Neuronal stem cell (in vitro differentiated cells): ENCODE data around the gene AP2A1.

Experiments
- DNase-seq: peaks from one replicate; pipeline ENCODE4 v3.0.0-alpha.2; 2013; ENCODE audit warnings: low spot score
- H2AFZ ChIP-seq: one replicate; pipeline ENCODE4 v1.6.1; 2013; ENCODE audit warnings: mild to moderate bottlenecking, low read length, inconsistent platforms
- H2AK5ac ChIP-seq: 2 replicates; pipeline ENCODE4 v1.6.1; 2013; ENCODE audit warnings: low read depth, mild to moderate bottlenecking, inconsistent platforms, low read length, moderate library complexity, mixed read lengths
- H2BK120ac ChIP-seq: 2 replicates; pipeline ENCODE4 v1.6.1; 2013; ENCODE audit warnings: low read depth, mild to moderate bottlenecking, inconsistent platforms, low read length, moderate library complexity, mixed read lengths
- H2BK12ac ChIP-seq: one replicate; pipeline ENCODE4 v1.6.1; 2013; ENCODE audit warnings: low read length, inconsistent platforms
- H2BK15ac ChIP-seq: 2 replicates; pipeline ENCODE4 v1.6.1; 2013; ENCODE audit warnings: mild to moderate bottlenecking, low read length, inconsistent platforms, mixed read lengths
- H2BK5ac ChIP-seq: one replicate; pipeline ENCODE4 v1.6.1; 2013; ENCODE audit warnings: inconsistent platforms, mild to moderate bottlenecking, low read length, moderate library complexity
- H3K14ac ChIP-seq: one replicate; pipeline ENCODE4 v1.6.1; 2013; ENCODE audit warnings: low read length, inconsistent platforms
- H3K18ac ChIP-seq: 2 replicates; pipeline ENCODE4 v1.6.1; 2013; ENCODE audit warnings: low read length, inconsistent platforms
- H3K23ac ChIP-seq: 2 replicates; pipeline ENCODE4 v1.6.1; 2013; ENCODE audit warnings: low read depth, mild to moderate bottlenecking, mixed read lengths, low read length, inconsistent platforms; ENCODE audit not compliant: poor library complexity
- H3K27ac ChIP-seq: replicated peaks from 3 replicates; pipeline ENCODE4 v1.5.1; 2013; ENCODE audit warnings: low read length, inconsistent platforms
- H3K27me3 ChIP-seq, 3 experiments: 2 replicates each; pipeline ENCODE4 v1.6.1; 2013; ENCODE audit warnings: low read length in 3 of 3, mild to moderate bottlenecking in 2 of 3, inconsistent platforms in 1 of 3, low read depth in 1 of 3, mixed read lengths in 1 of 3, moderate library complexity in 1 of 3; ENCODE audit not compliant: control insufficient read depth in 3 of 3, insufficient read depth in 3 of 3
- H3K36me3 ChIP-seq, 2 donors: replicated peaks in 1 of 2; 2 replicates each; pipeline ENCODE4 v1.6.1; 2013; ENCODE audit warnings: low read length in 2 of 2; ENCODE audit not compliant: control insufficient read depth in 2 of 2, insufficient read depth in 2 of 2
- H3K4ac ChIP-seq: 2 replicates; pipeline ENCODE4 v1.6.1; 2013; ENCODE audit warnings: inconsistent platforms, mild to moderate bottlenecking, low read length, moderate library complexity
- H3K4me1 ChIP-seq, 2 donors: 1 replicate in 1 of 2; 2 replicates in 1 of 2; pipeline ENCODE4 v1.6.1; 2013; ENCODE audit warnings: low read length in 2 of 2, low read depth in 1 of 2; ENCODE audit not compliant: control insufficient read depth in 2 of 2, insufficient read depth in 1 of 2
- H3K4me2 ChIP-seq: one replicate; pipeline ENCODE4 v1.6.1; 2013; ENCODE audit warnings: mild to moderate bottlenecking, low read length, inconsistent platforms; ENCODE audit not compliant: insufficient read depth, poor library complexity, severe bottlenecking
- H3K4me3 ChIP-seq, 2 donors: 2 replicates each; pipeline ENCODE4 v1.5.1; 2013; ENCODE audit warnings: low read length in 2 of 2, mild to moderate bottlenecking in 2 of 2, inconsistent platforms in 1 of 2, moderate library complexity in 1 of 2
- H3K79me1 ChIP-seq: one replicate; pipeline ENCODE4 v1.6.1; 2013; ENCODE audit warnings: low read depth, mild to moderate bottlenecking, inconsistent platforms, low read length, moderate library complexity
- H3K9ac ChIP-seq: one replicate; pipeline ENCODE4 v1.6.1; 2013; ENCODE audit warnings: mild to moderate bottlenecking, low read depth, low read length, inconsistent platforms; ENCODE audit not compliant: poor library complexity
- H3K9me3 ChIP-seq, 2 donors: replicated peaks in 1 of 2; 2 replicates each; pipeline versions ENCODE3 to v1.6.1; 2013; ENCODE audit warnings: low read length in 2 of 2, mild to moderate bottlenecking in 2 of 2, inconsistent platforms in 1 of 2, low read depth in 1 of 2, mixed read lengths in 1 of 2, moderate library complexity in 1 of 2; ENCODE audit not compliant: control insufficient read depth in 2 of 2, insufficient read depth in 1 of 2
- H4K8ac ChIP-seq: one replicate; pipeline ENCODE4 v1.6.1; 2013; ENCODE audit warnings: low read depth, mild to moderate bottlenecking, inconsistent platforms, low read length, moderate library complexity
- H4K91ac ChIP-seq: one replicate; pipeline ENCODE4 v1.6.1; 2013; ENCODE audit warnings: low read length, low read depth, mild to moderate bottlenecking, inconsistent platforms; ENCODE audit not compliant: poor library complexity
- WGBS, 2 donors: extraction: QIAGEN DNeasy Blood & Tissue Kit; methylation state at CpG; one replicate each; pipeline ENCODE4 v1.1.7; 2013; ENCODE audit warnings: missing lambda C conversion rate in 2 of 2, mixed read lengths in 1 of 2; ENCODE audit not compliant: insufficient read length in 2 of 2, insufficient replicate concordance in 1 of 2; ENCODE audit errors: extremely low coverage in 2 of 2; 5-methylcytosine and 5-hydroxymethylcytosine counted together

Gene AP2A1

DNA sequence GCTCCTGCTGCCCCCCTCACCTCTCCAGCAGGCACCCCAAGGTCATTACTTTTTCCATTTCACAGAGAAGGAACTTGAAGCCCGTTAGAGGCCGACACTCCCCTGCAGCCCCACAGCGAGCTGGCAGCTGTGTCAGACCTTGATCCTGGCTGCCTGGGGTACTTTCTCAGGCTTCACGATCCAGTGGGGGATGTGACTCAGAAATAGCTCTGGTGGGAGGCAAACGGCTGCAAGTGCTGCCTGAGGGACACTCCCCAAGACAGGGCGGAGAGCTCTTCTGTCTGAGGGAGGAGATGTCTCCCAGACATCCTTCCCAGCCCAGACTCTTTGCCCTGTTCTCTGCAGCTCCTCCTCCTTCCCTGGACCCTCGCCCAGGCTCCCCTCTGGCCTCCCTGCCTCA, 8.5 kb upstream of the AP2A1 start:
- WGBS, 2 donors: no CpG with 5 or more reads among the region's 7 CpGs

DNA sequence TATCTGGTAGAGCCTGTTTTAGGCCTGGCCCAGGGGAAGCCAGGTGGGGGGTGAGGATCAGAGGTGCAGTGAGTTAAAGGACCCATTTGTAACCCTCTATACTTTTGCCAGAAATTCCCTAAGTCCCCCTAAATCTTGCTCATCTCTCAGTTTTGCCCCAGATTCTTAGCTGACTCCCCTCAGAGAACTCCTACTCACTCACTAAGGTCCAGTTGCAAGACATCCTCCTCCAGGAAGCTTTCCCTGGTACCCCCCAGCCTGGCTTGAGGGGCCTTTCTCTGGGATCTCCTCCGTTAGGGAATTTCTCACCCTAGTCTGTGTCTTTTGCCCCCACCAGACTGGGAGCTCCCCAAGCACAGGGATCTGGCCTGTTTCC, 5.6 kb upstream of the AP2A1 start:
- peaks cover 0 to 6% (median 0%) of the 10 kb centered on the region in 3 experiments for H3K27me3 ChIP-seq
- no peak overlapping the region for H2BK5ac ChIP-seq
- no CpG with 5 or more reads among the region's 1 CpG for WGBS, 2 donors
- H3K9me3 ChIP-seq: peaks cover 0 to under 1% of the 10 kb centered on the region in 2 donors
- H2AFZ ChIP-seq: peak overlapping the region; percentile 66
- H3K23ac ChIP-seq: no peak overlapping the region
- H3K4me1 ChIP-seq: peaks cover 2 to 6% of the 10 kb centered on the region in 2 donors
- H3K4ac ChIP-seq: no peak overlapping the region
- H3K4me2 ChIP-seq: no peak overlapping the region
- no peaks in the 10 kb centered on the region for H3K79me1 ChIP-seq
- no peak overlapping the region for H3K14ac ChIP-seq
- H3K9ac ChIP-seq: no peak overlapping the region
- H2BK120ac ChIP-seq: no peak overlapping the region
- no peak for DNase-seq
- no peak overlapping the region for H2AK5ac ChIP-seq
- no peak overlapping the region for H3K4me3 ChIP-seq
- no peak overlapping the region for H3K18ac ChIP-seq
- no peak overlapping the region for H2BK12ac ChIP-seq
- H3K27ac ChIP-seq: no peak overlapping the region
- H2BK15ac ChIP-seq: no peak overlapping the region
- H3K36me3 ChIP-seq: no peaks in the 10 kb centered on the region
- H4K91ac ChIP-seq: no peak overlapping the region
- H4K8ac ChIP-seq: no peak overlapping the region

More for the DNA sequence above, 8.5 kb upstream of the AP2A1 start:
- peaks cover 1 to 5% of the 10 kb centered on the region in 2 donors for H3K9me3 ChIP-seq
- no peak for DNase-seq
- H3K9ac ChIP-seq: peak overlapping the region; percentile 21
- H2BK15ac ChIP-seq: peak overlapping the region; percentile 94
- H2BK120ac ChIP-seq: no peak overlapping the region
- H3K4me2 ChIP-seq: no peak overlapping the region
- H3K4me3 ChIP-seq: no peak overlapping the region
- H4K8ac ChIP-seq: no peak overlapping the region
- H3K36me3 ChIP-seq: no peaks in the 10 kb centered on the region
- peaks cover 0 to under 1% of the 10 kb centered on the region in 2 donors for H3K4me1 ChIP-seq
- peak overlapping the region; percentile 2 for H2AK5ac ChIP-seq
- H3K27me3 ChIP-seq: peaks cover 0 to 6% (median 0%) of the 10 kb centered on the region in 3 experiments
- H4K91ac ChIP-seq: no peak overlapping the region
- no peak overlapping the region for H3K23ac ChIP-seq
- peak overlapping the region; percentile 41 for H2BK12ac ChIP-seq
- peak overlapping the region; percentile 79 for H2AFZ ChIP-seq
- H3K18ac ChIP-seq: peak overlapping the region; percentile 11
- no peak overlapping the region for H3K27ac ChIP-seq
- no peaks in the 10 kb centered on the region for H3K79me1 ChIP-seq
- H2BK5ac ChIP-seq: no peak overlapping the region
- H3K4ac ChIP-seq: no peak overlapping the region
- no peak overlapping the region for H3K14ac ChIP-seq

DNA sequence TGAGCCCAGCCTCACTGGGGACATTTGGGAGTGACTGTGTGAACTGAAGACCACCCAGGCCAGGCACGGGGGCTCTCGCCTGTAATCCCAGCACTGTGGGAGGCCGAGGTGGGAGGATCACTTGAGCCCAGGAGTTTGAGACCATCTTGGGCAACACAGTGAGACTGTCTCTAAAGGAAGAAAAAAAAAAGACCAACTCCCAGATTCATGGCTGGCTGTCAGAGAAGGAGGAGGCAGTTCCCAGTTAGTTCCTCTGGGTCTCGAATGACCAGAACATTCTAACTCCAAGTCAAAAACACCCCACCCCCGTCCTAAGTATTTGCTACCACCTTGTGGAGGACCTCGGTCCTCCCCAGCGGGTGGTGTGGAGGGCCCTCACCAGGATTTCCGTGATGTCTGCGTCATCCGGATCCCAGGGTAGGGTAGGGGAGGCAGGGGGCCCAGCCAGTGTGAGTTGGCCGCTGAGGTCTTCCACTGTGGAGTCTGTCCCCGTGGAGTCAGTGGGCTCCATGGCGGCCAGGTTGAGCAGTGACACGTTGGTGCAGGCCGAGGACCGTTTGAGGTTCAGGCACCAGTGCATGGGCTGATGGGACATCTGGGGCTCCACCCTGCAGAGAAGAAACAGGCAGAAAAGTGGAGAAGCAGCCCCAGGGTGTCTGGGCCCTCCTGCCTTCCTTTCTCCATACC, 5.0 kb upstream of the AP2A1 start:
- Histone ChIP-seq H3K9ac (peak overlapping the region; percentile 51), H3K79me1 (no peaks in the 10 kb centered on the region), H3K4me3 (no peak overlapping the region), H3K36me3 (no peaks in the 10 kb centered on the region), H3K4me1 (peaks cover 2 to 6% of the 10 kb centered on the region in 2 donors), H2BK5ac (no peak overlapping the region), H3K14ac (peak overlapping the region; percentile 79), H3K27ac (no peak overlapping the region), H4K91ac (no peak overlapping the region), H3K23ac (peak overlapping the region; percentile 25), H2BK15ac (no peak overlapping the region), H4K8ac (no peak overlapping the region), H2BK120ac (no peak overlapping the region), H2BK12ac (peak overlapping the region; percentile 73), H3K4ac (no peak overlapping the region), H2AFZ (peak overlapping the region; percentile 66), H3K18ac (peak overlapping the region; percentile 80), H3K4me2 (no peak overlapping the region), H3K27me3 (peaks cover 0 to 6% (median 0%) of the 10 kb centered on the region in 3 experiments), H3K9me3 (no peaks in the 10 kb centered on the region), H2AK5ac (peak overlapping the region; percentile 79)
- WGBS, 2 donors: no CpG with 5 or more reads among the region's 16 CpGs
- DNase-seq: no peak

DNA sequence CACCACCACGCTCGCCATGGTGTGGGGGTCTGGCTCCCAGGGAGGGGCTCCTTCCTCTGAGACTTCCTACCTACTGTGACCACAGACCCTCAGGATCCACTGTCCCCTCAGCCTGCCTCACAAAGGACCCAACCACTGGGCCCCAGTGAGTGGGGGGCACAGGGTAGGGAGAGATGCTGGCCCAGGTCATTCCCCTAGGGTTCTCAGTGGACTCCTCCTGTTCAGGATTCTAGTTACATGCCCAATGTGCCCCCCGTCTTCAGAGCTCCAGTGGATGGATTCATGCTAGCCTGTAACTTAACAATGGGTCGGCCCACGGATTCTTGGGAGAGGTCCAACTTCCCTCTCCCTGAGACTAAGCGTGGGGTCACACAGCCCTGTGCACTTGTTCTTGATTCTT, 3.6 kb upstream of the AP2A1 start, which contains the start of gene TSKS:
Gene TSKS (minus strand): TSS at position 77 of the 400 bp plus-strand sequence. CDS start 59 bp downstream, at position 18.
- Histone ChIP-seq H3K9me3 (no peaks in the 10 kb centered on the region), H2AK5ac (peak within 1 kb of the TSS; percentile 85), H2BK15ac (peak within 1 kb of the TSS; percentile 91), H4K8ac (no peak within 1 kb of the TSS), H3K27me3 (peaks cover 0 to 3% (median 0%) of the 10 kb centered on the region in 3 experiments), H3K18ac (peak within 1 kb of the TSS; percentile 55), H3K4me3 (no peak within 1 kb of the TSS), H3K14ac (no peak within 1 kb of the TSS), H3K4ac (no peak within 1 kb of the TSS), H3K79me1 (peaks cover 6% of the 10 kb centered on the region), H3K36me3 (peaks cover 0 to under 1% of the 10 kb centered on the region in 2 donors), H4K91ac (no peak within 1 kb of the TSS), H3K27ac (no peak within 1 kb of the TSS), H3K23ac (no peak within 1 kb of the TSS), H2BK120ac (no peak within 1 kb of the TSS), H3K4me1 (peaks cover 10 to 11% of the 10 kb centered on the region in 2 donors), H2BK12ac (peak within 1 kb of the TSS; percentile 73), H2AFZ (peak within 1 kb of the TSS; percentile 71), H3K4me2 (no peak within 1 kb of the TSS), H2BK5ac (peak within 1 kb of the TSS; percentile 69), H3K9ac (peak within 1 kb of the TSS; percentile 21)
- no CpG with 5 or more reads among the region's 6 CpGs for WGBS, 2 donors
- no peak for DNase-seq
